Measurements from ENCODE around the gene SH3RF3. TPM values are rescaled to one million over a fixed set of nuclear protein-coding genes. Genes with fewer than 3 reads are reported as not detected.
"Not testable (repeated sequence)": the region's sequence is repeated elsewhere in the genome, so short reads cannot be mapped to it uniquely, and the experiment has no call there.

The SH3RF3 gene
- total and polyA plus RNA-seq, 8 donors: 7.0 to 11.1 (median 8.3) TPM

GRCh38 chr2:109222422-109222821 lies 93.4 kb downstream of the SH3RF3 start:
- intact Hi-C loops (cut with DNase I): no loop called here

GRCh38 chr2:109222825-109223471 lies 93.9 kb downstream of the SH3RF3 start:
- Histone ChIP-seq H3K4me1 (peaks cover 2 to 31% of the 10 kb centered on the region in 2 donors), H3K4me3 (no peak overlapping the region), H3K36me3 (no peaks in the 10 kb centered on the region), H3K9me3 (no peaks in the 10 kb centered on the region), H3K27me3 (no peaks in the 10 kb centered on the region), H3K27ac (no peak overlapping the region)
- DNase-seq (no peak), ATAC-seq (no peak)
- intact Hi-C loops (cut with DNase I): no loop called here
- no peak for TF ChIP-seq CTCF (IDR thresholded peaks at IDR 0.05)

More at GRCh38 chr2:109222422-109222821, 93.4 kb downstream of the SH3RF3 start:
- TF ChIP-seq CTCF (IDR thresholded peaks at IDR 0.05): no peak
- Histone ChIP-seq H3K9me3 (no peaks in the 10 kb centered on the region), H3K36me3 (no peaks in the 10 kb centered on the region), H3K4me1 (peaks cover 6 to 36% of the 10 kb centered on the region in 2 donors), H3K27ac (no peak overlapping the region), H3K27me3 (no peaks in the 10 kb centered on the region), H3K4me3 (no peak overlapping the region)
- DNase-seq: no peak
- ATAC-seq: no peak

DNA sequence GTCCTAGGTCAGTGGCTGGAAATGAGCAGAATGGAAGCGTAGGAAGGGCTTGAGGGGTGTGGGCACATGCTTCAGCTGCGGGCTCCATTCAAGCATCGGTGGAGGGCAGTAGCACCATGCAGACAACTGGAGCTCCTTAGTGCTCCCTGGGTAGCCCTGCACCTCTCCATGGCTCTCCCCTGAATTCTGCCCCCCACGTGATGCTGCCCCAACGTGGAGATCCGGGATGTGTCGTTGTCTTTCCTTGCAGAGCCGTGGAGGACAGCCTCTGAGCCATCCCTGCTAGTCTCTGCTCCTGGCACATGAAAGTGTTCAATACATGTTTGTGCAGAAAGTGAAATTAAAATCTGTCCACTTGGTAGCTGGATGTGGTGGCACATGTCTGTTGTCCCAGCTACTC lies 94.5 kb downstream of the SH3RF3 start:
- Histone ChIP-seq H3K36me3 (no peaks in the 10 kb centered on the region), H3K27me3 (no peaks in the 10 kb centered on the region), H3K4me1 (peaks cover 0 to 25% of the 10 kb centered on the region in 2 donors), H3K27ac (no peak overlapping the region), H3K9me3 (no peaks in the 10 kb centered on the region), H3K4me3 (no peak overlapping the region)
- TF ChIP-seq CTCF (IDR thresholded peaks at IDR 0.05): no peak
- intact Hi-C loops (cut with DNase I): no loop called here
- DNase-seq: no peak
- no peak for ATAC-seq

DNA sequence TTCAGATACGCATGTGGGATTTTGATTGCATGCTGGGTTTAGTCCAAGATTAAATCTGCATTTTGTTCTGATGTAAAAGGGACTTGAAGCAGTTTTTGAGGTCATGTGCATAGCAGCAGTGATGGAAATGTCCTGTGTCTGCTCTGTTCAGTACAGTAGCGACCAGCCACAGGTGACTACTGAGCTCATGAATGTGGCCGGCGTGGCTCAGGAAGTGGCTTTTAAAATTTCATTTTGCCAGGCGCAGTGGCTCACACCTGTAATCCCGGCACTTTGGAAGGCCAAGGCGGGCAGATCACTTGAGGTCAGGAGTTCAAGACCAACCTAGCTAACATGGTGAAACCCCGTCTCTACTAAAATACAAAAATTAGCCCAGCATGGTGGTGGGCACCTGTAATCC lies 95.3 kb downstream of the SH3RF3 start:
- Histone ChIP-seq H3K4me1 (peaks cover 0 to 30% of the 10 kb centered on the region in 2 donors), H3K27ac (peak overlapping the region in 1 of 2 donors; percentile 77)
- H3K9me3 ChIP-seq; H3K4me3 ChIP-seq; ATAC-seq; H3K27me3 ChIP-seq; intact Hi-C loops (cut with DNase I); H3K36me3 ChIP-seq; DNase-seq: not testable (repeated sequence)

DNA sequence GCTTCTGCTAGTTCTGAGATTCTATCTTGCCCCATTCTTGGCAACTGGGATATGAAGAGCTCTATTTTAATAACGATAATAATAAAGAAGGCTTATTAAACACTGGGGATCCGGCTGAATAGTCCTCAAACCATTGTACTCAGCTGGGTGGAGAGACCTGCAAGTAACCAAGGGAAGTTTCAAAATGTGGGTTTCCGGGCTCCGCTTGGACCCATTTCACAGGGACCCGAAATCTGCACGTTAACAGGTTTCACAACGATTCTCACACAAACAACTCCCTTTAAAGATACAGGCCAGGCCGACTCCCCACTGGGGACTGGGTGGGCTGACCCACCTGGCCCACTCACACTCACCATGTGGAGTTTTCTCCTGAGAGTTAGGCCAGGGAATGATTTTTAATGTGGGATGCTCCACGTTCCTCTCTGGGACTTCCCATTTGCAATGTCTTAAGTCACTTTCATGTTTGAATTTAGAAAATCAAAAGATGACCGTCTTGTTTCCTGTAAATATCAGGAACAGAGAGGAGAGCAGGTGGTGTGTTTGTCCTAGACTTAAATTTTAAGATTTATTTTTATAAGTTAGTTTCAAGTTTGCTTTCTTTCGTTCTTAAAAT lies 96.3 kb downstream of the SH3RF3 start:
- intact Hi-C loops (cut with DNase I): no loop called here
- Histone ChIP-seq H3K36me3 (no peaks in the 10 kb centered on the region), H3K4me1 (peaks cover 0 to 38% of the 10 kb centered on the region in 2 donors), H3K27me3 (no peaks in the 10 kb centered on the region), H3K27ac (peak overlapping the region in 1 of 2 donors; percentile 77), H3K9me3 (no peaks in the 10 kb centered on the region), H3K4me3 (no peak overlapping the region)
- DNase-seq (no peak), ATAC-seq (no peak)
- no peak for TF ChIP-seq CTCF (IDR thresholded peaks at IDR 0.05)
